Muscle of leg (tissue), 11 donors: ENCODE data around the gene FBXO42. TPM values are rescaled to one million over a fixed set of nuclear protein-coding genes. Genes with fewer than 3 reads are reported as not detected.

Experiments
- DNase-seq: peaks from one replicate; pipeline ENCODE4 v3.0.0; 2013
- H3K27ac ChIP-seq: one replicate; pipeline ENCODE4 v1.5.1; 2013; ENCODE audit warnings: mild to moderate bottlenecking, low read length, control low read depth
- H3K27me3 ChIP-seq: one replicate; pipeline ENCODE4 v1.6.1; 2013; ENCODE audit warnings: low read length; ENCODE audit not compliant: control insufficient read depth, insufficient read depth
- H3K36me3 ChIP-seq: one replicate; pipeline ENCODE4 v1.6.1; 2013; ENCODE audit warnings: low read length; ENCODE audit not compliant: control insufficient read depth, insufficient read depth
- H3K4me1 ChIP-seq: one replicate; pipeline ENCODE4 v1.6.1; 2013; ENCODE audit warnings: low read length; ENCODE audit not compliant: control insufficient read depth, insufficient read depth
- H3K4me3 ChIP-seq: one replicate; pipeline ENCODE4 v1.5.1; 2013; ENCODE audit warnings: low read length, control low read depth
- H3K9me3 ChIP-seq: replicated peaks from 2 replicates; pipeline ENCODE4 v1.6.1; 2013; ENCODE audit warnings: low read depth, low read length; ENCODE audit not compliant: control insufficient read depth
- WGBS: methylation state at CpG from one replicate; pipeline ENCODE4 v1.1.5; 2013; ENCODE audit warnings: missing lambda C conversion rate; ENCODE audit not compliant: insufficient coverage; 5-methylcytosine and 5-hydroxymethylcytosine counted together
- polyA plus RNA-seq, 8 donors: library from polyadenylated mRNA; unstranded; fragments of 120-200 nt; gene quantifications; one replicate each; pipeline versions ENCODE4 v1.2.1 to v1.2.3, GENCODE V29; 2013; ENCODE audit warnings: inconsistent platforms in 1 of 8, low replicate concordance in 1 of 8; ENCODE audit not compliant: insufficient read length in 8 of 8, insufficient read depth in 1 of 8
- total RNA-seq: library from RNA; stranded (reverse); fragments of 120-200 nt; gene quantifications from one replicate; pipeline ENCODE4 v1.2.4, GENCODE V29; 2013

FBXO42 gene
- total and polyA plus RNA-seq, 9 donors: 14.8 to 21.0 (median 16.5) TPM

DNA sequence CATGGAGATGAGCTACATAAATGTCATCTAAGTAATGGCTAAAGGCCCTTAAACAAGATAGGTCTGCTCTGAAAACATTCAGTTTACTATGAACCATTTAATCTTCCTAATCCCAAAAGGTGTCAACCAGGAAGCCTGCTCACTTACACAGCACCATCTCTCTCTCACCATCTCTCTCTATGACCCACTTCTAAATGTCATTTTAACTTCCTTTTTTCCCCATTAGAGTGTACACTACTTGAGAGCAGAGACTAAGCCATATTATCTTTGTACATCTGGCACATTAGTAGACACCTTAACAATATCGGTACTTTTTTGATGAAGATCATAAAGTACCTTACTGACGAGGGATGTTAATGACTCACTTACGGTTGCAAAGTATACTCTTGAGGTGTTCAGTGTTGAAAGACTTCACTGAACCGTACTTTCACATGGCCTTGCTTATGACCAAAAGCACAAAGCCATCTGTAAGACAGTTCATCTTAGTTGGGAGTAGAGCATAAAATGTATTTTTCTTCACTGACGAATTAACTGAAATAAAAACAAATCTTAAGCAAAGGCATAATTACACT, 25.4 kb downstream of the FBXO42 start:
- Histone ChIP-seq H3K27me3 (no peaks in the 10 kb centered on the region), H3K4me3 (no peak overlapping the region), H3K27ac (no peak overlapping the region), H3K4me1 (no peaks in the 10 kb centered on the region), H3K9me3 (no peaks in the 10 kb centered on the region), H3K36me3 (no peaks in the 10 kb centered on the region)
- 67% methylated on average over 2 of the region's 5 CpGs for WGBS
- DNase-seq: no peak

DNA sequence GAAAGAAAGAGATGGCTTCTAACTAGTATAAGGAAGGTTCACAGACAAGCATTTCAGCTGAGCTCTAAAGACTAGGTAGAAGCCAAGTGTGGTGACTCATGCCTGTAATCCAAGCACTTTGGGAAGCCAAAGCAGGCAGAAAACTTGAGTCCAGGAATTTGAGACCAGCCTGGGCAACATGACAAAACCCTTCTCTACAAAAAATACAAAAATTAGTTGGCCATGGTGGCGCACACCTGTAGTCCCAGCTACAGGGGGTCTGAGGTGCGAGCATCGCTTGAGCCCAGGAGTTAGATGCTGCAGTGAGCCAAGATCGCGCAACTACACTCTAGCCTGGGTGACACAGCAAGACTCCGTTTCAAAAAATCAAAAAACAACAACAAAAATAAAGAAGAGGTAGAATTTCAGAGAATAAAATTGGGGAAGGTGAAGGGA, 27.8 kb downstream of the FBXO42 start:
- DNase-seq: peak; percentile 61
- H3K9me3 ChIP-seq: no peaks in the 10 kb centered on the region
- H3K36me3 ChIP-seq: no peaks in the 10 kb centered on the region
- H3K27ac ChIP-seq: no peak overlapping the region
- H3K4me1 ChIP-seq: no peaks in the 10 kb centered on the region
- H3K27me3 ChIP-seq: no peaks in the 10 kb centered on the region
- 40% methylated on average over 1 of the region's 6 CpGs for WGBS
- H3K4me3 ChIP-seq: no peak overlapping the region

DNA sequence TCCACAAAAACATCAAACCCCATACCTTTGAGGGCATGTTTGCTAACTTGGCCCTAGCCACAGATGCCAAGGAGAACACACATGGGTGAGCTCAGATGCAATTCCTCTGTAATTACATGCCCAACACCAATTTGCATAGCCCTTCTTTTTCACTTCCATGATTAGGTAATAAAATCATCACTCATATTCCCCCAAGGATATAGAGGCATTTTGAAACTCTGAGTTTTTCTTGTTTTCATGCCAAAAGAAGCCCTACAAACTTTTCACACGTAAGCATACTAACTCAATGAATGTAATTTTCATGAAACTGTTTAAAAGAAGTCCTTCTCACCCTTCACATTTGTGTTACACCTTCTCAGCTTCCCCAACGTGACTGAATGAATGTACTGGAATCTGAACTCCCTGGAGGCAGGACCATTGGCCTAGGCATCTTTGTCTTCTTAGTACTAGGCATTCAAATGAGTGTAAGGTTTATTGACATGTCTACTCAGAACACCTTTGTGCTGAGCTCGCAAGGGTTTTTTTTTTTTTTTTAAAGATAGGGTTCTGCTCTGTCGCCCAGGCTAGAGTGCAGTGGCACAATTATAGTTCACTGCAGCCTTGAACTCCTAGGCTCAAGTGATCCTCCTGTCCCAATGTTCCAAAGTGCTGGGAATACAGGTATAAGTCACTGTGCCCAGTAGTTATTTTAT, 31.0 kb downstream of the FBXO42 start:
- WGBS: 83% methylated on average over 1 of the region's 4 CpGs
- no peaks in the 10 kb centered on the region for H3K4me1 ChIP-seq
- no peak overlapping the region for H3K27ac ChIP-seq

DNA sequence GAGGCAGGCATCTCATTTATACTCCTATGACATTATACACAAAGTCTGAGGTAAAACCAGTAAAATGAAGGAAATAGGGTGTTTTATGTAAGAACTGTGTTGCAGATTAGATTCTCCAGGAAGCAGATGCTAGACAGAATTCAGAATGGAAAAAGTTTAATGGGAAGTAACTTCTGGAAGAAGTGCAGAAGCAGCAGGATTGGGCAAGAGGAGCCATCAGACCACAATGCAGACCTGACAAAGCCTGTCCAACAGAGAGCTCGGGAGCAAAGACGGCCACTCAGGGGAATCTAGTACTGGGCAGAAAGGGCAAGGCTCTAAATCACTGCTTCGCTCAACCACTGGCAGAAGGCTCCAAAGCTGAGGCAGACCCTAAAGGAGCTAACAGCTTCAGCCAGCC, 33.7 kb downstream of the FBXO42 start:
- WGBS: 22% methylated on average over 2 of the region's 3 CpGs
- Histone ChIP-seq H3K36me3 (peaks cover 15% of the 10 kb centered on the region), H3K27me3 (no peaks in the 10 kb centered on the region), H3K27ac (no peak overlapping the region), H3K9me3 (no peaks in the 10 kb centered on the region), H3K4me3 (no peak overlapping the region), H3K4me1 (no peaks in the 10 kb centered on the region)
- peak; percentile 77 for DNase-seq

More for the DNA sequence above, 31.0 kb downstream of the FBXO42 start:
- H3K27me3 ChIP-seq: no peaks in the 10 kb centered on the region
- DNase-seq: no peak
- no peak overlapping the region for H3K4me3 ChIP-seq
- no peaks in the 10 kb centered on the region for H3K36me3 ChIP-seq
- no peaks in the 10 kb centered on the region for H3K9me3 ChIP-seq

DNA sequence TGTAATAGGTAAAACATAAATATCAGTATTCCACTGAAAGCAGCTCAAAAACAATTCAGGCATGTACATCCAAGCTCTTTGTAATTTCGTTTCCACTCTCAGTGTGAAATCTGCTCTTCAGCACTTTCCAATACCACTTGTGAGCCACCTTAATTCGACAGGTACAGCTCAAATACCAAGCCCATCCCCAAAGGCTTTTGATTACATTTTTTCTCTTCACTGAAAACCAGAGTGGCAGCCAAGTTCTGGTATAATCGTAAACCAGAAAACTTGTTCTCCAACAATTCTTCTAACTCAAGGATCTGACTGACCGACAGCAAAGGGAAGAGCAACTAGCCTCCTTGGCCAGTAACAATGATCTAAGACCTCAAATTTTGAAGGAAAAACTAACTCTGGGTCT, 36.8 kb downstream of the FBXO42 start:
- H3K9me3 ChIP-seq: no peaks in the 10 kb centered on the region
- H3K36me3 ChIP-seq: peaks cover 32% of the 10 kb centered on the region
- no peak for DNase-seq

DNA sequence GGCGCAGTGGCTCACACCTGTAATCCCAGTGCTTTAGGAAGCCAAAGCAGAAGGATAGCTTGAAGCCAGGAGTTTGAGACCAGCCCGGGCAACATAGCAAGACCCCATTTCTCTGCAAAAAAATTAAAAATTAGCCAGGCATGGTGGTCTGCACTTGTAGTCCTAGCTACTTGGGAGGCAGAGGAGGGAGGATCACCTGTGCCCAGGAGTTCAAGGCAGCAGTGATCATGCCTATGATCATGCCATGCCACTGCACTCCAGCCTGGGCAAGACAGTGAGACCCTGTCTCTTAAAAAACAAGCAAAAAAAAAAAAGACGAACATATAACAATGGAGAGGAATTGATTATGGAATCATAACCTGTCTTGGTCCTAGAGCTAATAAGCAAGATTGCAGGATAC, 45.1 kb downstream of the FBXO42 start:
- DNase-seq: no peak
- no peaks in the 10 kb centered on the region for H3K4me1 ChIP-seq
- H3K4me3 ChIP-seq: no peak overlapping the region
- peaks cover 68% of the 10 kb centered on the region for H3K36me3 ChIP-seq
- peaks cover 9% of the 10 kb centered on the region for H3K9me3 ChIP-seq
- H3K27ac ChIP-seq: no peak overlapping the region
- no peaks in the 10 kb centered on the region for H3K27me3 ChIP-seq
- 100% methylated on average over 1 of the region's 3 CpGs for WGBS

More for the DNA sequence above, 36.8 kb downstream of the FBXO42 start:
- no peak overlapping the region for H3K4me3 ChIP-seq
- 83% methylated on average over 2 of the region's 4 CpGs for WGBS
- no peak overlapping the region for H3K27ac ChIP-seq
- no peaks in the 10 kb centered on the region for H3K4me1 ChIP-seq
- no peaks in the 10 kb centered on the region for H3K27me3 ChIP-seq

DNA sequence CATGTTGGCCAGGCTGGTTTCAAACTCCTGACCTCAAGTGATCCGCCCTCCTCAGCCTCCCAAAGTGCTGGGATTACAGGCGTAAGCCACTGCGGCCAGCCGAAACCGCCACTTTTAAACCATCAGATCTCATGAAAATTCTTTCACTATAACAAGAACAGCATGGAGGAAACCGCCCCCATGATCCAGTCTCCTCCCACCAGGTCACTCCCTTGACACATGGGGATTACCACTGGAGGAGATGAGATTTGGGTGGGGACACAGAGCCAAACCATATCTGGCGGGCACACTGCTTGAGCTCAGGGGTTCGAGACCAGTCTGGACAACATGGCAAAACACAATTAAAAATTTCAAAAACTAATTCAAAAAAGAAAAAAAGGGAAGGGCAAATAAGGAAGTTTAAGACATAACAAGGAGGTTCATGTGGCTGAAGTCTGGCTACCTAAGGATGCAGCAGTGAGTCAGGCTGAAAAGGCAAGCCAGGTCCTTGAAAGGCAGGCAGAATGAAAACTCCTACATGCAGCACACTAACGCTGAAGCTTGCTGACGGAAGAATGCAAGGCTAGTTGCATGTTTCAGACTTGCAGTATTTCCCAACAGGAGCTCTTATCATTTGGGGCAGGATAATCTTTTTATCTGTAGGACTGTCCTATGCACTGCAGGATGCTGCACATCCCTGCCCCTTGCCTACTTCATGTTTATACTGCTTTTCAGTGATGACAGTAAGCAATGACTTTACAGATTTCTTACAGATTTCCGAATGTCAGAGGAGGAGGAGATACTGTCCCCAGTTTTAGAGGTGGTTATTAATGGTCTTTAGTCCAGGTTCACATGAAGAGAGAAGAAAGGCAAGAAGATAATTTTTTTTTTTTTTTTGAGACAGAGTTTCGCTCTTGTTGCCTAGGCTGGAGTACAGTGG, 49.3 kb downstream of the FBXO42 start:
- no peak overlapping the region for H3K4me3 ChIP-seq
- no peak overlapping the region for H3K27ac ChIP-seq
- 95% methylated on average over 3 of the region's 12 CpGs for WGBS
- H3K27me3 ChIP-seq: no peaks in the 10 kb centered on the region
- no peak for DNase-seq
- peaks cover 53% of the 10 kb centered on the region for H3K36me3 ChIP-seq
- H3K9me3 ChIP-seq: peaks cover 4% of the 10 kb centered on the region
- H3K4me1 ChIP-seq: no peaks in the 10 kb centered on the region

DNA sequence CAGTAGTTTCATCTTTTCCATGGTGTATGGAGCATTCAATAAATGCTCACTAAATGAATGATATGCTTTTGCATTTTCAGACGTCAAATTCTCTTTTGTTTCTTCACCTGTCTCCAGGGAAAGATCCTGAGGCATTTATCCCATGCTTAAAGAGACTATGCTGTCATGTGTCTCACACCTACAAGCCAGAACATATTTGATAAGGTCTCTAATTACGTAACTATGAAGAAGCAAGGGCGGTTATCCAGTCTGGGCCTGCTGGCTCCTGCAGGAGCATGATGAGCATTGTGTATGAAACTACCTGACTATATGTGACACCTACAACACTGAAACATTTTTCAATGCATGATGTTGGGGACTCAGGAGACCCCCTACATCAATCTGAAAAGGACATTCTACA, 51.8 kb downstream of the FBXO42 start:
- Histone ChIP-seq H3K4me1 (no peaks in the 10 kb centered on the region), H3K9me3 (no peaks in the 10 kb centered on the region), H3K27me3 (no peaks in the 10 kb centered on the region), H3K27ac (no peak overlapping the region), H3K36me3 (peaks cover 46% of the 10 kb centered on the region), H3K4me3 (no peak overlapping the region)
- no peak for DNase-seq
- WGBS: 17% methylated on average over 1 of the region's 3 CpGs

DNA sequence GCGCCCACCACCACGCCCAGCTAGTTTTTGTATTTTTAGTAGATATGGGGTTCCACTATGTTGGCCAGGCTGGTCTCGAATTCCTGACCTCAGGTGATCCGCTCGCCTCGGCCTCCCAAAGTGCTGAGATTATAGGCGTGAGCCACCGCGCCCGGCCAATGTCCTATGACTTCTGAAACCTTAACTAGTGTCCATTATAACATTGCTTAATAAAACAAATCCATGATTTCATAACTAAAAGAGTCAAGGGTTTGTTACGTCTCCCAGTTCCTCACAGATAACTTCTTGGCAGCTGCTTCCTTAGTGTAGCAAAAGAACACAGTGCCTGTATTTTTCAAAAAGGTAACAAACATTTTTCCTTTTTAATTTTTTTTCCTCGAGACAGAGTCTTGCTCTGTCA, 53.6 kb downstream of the FBXO42 start:
- H3K4me1 ChIP-seq: no peaks in the 10 kb centered on the region
- no peak overlapping the region for H3K27ac ChIP-seq

DNA sequence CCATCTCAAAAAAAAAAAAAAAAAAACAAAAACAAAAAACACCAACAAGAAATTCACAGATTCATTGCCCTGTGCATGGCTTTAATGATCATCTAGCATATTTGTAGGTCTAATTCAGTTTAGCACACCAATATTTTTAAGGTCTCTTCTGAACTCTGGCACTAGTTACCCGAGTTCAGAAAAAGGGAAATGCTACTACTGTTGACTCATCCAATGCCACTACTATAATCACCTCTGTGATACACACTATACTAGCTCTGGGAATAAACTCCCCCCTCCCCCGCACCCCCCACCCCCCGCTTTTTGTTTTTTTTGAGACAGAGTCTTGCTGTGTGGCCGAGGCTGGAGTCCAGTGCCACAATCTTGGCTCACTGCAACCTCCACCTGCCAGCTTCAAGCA, 55.6 kb downstream of the FBXO42 start:
- H3K9me3 ChIP-seq: no peaks in the 10 kb centered on the region
- no CpG with 5 or more reads among the region's 4 CpGs for WGBS
- peaks cover 29% of the 10 kb centered on the region for H3K36me3 ChIP-seq
- no peak overlapping the region for H3K4me3 ChIP-seq
- DNase-seq: no peak
- H3K27me3 ChIP-seq: no peaks in the 10 kb centered on the region
- no peaks in the 10 kb centered on the region for H3K4me1 ChIP-seq
- H3K27ac ChIP-seq: no peak overlapping the region

More for the DNA sequence above, 53.6 kb downstream of the FBXO42 start:
- Histone ChIP-seq H3K4me3 (no peak overlapping the region), H3K36me3 (peaks cover 37% of the 10 kb centered on the region), H3K27me3 (no peaks in the 10 kb centered on the region), H3K9me3 (no peaks in the 10 kb centered on the region)
- no peak for DNase-seq
- 88% methylated on average over 3 of the region's 12 CpGs for WGBS
